Epidermal melanocyte (primary cell): ENCODE measurements around the gene ZBTB16.

Source experiments
- DNase-seq: peaks from one replicate; pipeline ENCODE4 v3.0.0; 2011; ENCODE audit warnings: low spot score; ENCODE audit not compliant: insufficient read length

Gene ZBTB16

DNA sequence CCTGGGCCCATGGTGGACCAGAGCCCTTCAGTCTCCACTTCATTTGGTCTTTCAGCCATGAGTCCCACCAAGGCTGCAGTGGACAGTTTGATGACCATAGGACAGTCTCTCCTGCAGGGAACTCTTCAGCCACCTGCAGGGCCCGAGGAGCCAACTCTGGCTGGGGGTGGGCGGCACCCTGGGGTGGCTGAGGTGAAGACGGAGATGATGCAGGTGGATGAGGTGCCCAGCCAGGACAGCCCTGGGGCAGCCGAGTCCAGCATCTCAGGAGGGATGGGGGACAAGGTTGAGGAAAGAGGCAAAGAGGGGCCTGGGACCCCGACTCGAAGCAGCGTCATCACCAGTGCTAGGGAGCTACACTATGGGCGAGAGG lies 4.3 kb downstream of the ZBTB16 start:
- DNase-seq = no peak

GRCh38 chr11:114064216-114064615 lies 4.7 kb downstream of the ZBTB16 start:
- DNase-seq = no peak

DNA sequence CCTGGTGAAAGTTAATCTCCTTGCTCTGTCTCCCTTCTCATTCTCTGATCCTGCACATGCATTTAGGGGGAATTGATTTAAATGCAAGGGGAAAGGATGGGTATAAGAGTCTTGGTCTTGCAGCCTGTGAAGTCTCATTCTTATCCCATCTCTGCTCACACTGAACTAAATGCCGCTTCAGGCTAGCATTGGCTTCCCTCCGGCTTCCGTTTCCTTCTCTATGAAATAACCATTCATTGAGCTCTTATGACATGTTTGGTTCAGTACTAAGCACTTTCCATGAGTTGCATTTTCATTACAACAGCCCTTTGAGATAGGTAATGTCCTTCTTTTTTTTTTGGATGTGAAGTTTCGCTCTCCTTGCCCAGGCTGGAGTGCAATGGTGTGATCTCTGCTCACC lies 5.6 kb downstream of the ZBTB16 start:
- DNase-seq = no peak

DNA sequence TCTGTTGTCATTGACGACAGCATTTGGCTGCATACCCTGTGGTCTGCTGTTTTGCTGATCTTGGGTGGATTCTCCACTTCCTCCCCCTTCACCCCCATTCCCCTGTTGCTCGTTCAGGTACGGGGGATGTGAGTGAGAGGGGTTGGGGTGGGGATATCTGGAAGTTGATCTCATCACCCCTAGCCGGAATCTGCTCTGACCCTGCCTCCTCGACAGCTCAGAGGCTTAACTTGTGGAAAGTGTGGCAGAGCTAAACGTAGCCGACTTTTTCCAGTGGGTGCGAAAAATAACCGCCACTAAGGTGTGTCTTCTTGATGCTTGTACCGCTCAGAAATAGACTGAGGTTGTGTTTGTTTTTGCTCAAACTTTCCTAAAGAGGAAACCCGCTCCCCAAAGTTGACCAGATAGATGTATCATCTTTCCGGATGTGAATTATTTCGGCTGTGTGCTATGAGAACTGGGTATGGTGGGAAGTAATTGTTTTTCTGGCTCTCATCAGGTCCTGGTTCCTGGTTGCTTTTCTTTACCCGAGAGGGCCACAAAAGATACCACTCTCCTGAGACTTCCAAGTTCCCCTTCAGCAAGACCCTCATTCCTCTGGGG lies 6.6 kb downstream of the ZBTB16 start:
- no peak for DNase-seq

- DNase-seq = no peak
Measured at GRCh38 chr11:114068327-114068726, 8.8 kb downstream of the ZBTB16 start.

DNA sequence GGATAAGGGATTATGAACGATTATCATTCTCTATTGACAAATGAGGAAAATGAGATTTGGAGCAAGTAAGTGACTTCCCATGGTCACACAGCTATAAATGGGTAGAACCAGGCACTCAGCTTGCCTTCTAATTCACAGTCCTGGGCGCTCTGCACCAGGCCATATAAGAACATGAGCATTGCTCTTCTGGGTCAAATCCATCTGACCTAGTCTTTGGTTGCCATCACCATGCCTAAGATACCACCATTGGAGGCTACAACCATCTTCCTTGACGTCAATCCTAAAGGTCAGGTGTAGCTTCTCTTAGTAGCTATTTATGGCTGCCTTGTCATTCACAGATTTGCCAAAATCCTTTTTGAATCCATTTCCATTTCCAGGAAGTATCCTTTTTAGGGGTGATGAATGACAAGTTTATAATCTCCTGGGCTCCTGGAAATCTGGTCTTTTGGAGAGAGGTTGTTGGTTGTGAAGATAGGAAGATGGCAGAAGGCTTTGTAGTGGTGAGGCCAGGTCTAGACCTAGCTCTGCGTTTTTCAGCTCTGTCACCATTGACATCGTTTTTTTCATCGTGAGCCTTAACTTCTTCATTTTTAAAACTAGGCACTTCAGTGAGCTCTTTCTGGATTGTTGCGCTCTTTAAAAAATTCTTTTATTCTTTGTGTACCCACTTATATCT lies 11.1 kb downstream of the ZBTB16 start:
- DNase-seq = no peak

DNA sequence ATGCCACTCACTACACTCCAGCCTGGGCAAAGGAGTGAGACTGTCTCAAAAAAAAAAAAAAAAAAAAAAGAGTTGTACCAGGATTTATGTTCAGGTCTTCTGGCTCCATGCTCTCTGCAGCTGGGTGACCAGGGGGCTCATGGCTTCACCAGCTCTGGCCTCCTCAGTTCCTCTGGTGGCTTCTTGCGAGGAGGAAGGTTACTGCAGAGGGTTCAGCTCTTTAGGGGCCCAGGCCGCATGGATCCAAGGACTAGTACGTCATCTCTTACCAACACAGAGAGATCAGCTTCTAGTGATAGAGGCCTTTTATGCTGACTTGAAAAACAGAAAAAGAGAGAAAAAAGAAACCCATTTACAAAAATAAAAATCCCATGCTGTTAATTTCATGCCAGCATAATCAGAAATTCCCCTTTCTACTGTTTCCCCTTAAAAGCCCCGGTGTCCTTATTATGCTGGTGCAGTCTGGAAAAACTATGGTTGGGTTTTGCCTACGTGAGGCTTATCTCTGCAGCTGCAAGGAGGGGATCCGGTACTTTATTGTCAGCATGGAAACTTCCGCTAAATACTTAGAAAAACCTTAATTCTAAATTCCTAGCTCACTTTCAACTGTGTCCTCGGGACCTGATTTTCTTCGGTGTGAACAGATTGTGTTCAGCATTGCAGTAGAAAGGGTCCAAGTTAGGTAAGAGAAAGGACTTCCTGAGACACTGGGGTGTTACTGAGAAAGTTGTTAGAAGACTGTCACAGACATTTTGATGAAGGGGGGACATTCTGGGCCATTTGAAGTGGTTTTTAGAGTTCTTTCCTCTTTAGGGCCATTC lies 13.7 kb downstream of the ZBTB16 start:
- DNase-seq = no peak

GRCh38 chr11:114073828-114074381 lies 14.4 kb downstream of the ZBTB16 start:
- no peak for DNase-seq

GRCh38 chr11:114074546-114075343 lies 15.2 kb downstream of the ZBTB16 start:
- no peak for DNase-seq

DNA sequence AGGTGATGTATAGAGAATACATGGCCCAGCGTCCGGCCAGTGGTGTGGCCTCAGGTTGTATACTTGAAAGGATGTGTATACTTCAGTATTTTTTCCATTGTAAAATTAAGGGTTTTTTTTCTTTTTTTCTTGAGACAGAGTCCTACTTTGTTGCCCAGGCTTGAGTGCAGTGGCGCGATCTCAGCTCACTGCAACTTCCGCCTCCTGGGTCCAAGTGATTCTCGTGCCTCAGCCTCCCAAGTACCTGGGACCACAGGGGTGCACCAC lies 15.8 kb downstream of the ZBTB16 start:
- DNase-seq = no peak

GRCh38 chr11:114075891-114076441 lies 16.5 kb downstream of the ZBTB16 start:
- DNase-seq = peak; percentile 49

DNA sequence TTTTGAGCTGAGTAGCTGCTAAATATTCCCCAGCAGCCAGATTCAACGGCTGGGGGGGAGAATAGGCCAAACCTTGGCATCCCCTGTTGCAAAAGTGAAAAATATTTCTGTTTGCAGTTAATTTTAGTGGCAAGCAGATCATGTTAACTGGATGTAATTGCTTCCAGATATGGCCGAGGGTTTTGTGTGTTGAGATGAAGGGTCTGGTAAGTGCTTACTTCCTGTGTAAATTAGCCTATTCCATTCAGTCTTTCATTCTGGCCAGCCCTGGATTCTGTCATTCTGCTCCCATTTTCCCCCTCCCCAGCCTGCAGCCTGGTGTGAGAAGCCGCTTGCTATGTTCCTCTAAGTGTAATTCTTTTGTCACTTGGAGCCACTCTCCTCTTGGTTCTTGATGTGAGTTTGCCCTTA lies 17.4 kb downstream of the ZBTB16 start:
- DNase-seq = no peak

- DNase-seq = no peak
Measured at GRCh38 chr11:114077482-114078305, 18.2 kb downstream of the ZBTB16 start.

DNA sequence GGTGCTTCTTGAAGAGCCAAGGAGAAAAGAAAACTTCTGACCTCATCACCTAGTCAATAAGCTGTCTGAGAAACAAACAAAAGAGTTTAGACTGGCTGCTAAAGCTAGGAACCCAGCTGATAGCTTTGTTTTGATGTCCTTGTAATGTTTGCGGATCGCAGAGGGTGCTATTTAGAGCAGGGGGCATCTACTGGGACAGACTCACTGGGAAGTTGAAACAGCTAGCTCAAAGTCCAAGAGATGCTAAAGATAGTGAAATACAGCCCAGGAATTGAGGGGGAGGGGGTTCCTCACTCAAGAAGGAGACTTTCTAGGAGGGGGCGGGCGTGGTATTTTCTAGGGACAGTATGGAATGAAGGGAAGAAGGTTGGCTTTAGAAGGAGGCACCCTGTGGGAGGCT lies 18.9 kb downstream of the ZBTB16 start:
- no peak for DNase-seq

DNA sequence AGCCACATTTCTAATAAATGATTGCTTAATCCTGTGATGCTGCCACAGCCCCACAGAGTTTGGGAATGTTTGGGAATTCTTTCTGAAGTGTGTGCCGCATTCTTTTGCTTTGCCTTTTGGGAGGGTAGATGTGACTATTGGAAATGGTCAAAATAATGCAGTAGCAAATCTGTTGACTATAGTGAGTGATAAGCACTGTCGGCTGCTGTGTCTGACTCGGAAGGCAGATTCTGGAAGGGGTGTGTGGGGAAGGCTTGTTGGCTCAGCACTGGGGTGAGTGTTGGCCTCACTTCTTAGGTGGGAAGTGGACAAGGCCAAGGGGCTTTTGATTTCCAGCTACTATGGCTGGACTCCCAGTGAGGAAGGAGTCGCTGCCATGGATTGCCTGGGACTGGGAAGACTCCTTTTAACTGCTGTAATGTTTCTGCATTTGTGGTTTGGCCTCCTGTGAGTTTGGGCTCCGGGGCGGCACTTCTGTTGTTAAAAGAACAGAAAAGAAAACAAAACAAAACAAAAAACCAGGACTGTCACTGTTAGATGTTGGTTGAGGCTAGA lies 20.1 kb downstream of the ZBTB16 start:
- DNase-seq = no peak

- no peak for DNase-seq
Measured at GRCh38 chr11:114080219-114080618, 20.7 kb downstream of the ZBTB16 start.

GRCh38 chr11:114080769-114081168 lies 21.3 kb downstream of the ZBTB16 start:
- DNase-seq = no peak

- DNase-seq = no peak
Measured at GRCh38 chr11:114081641-114082414, 22.3 kb downstream of the ZBTB16 start.

- no peak for DNase-seq
Measured at GRCh38 chr11:114082415-114082748, 22.9 kb downstream of the ZBTB16 start.

- no peak for DNase-seq
Measured at GRCh38 chr11:114082767-114083181, 23.3 kb downstream of the ZBTB16 start.
